Neural progenitor cell (in vitro differentiated cells): ENCODE measurements around the gene ARHGEF9. TPM values are rescaled to one million over a fixed set of nuclear protein-coding genes. Genes with fewer than 3 reads are reported as not detected.
A peak's percentile ranks its signal among the peaks of the same experiment; 100 is the strongest.

ENCODE experiments used
- DNase-seq: peaks from one replicate; pipeline ENCODE4 v3.0.0-alpha.2; 2016; ENCODE audit warnings: low spot score
- H2AFZ ChIP-seq: fragments of 200-600 bp; sonication (generic); replicated peaks from 2 replicates; pipeline ENCODE4 v1.6.1; 2016; ENCODE audit warnings: antibody characterized with exemption
- H3F3A ChIP-seq: fragments of 200-600 bp; sonication (generic); 2 replicates; pipeline ENCODE4 v1.6.1; 2016; ENCODE audit warnings: antibody characterized with exemption, low read depth
- H3K27ac ChIP-seq: fragments of 200-600 bp; sonication (generic); 2 replicates; pipeline ENCODE4 v1.5.1; 2016; ENCODE audit warnings: mild to moderate bottlenecking
- H3K27me3 ChIP-seq: fragments of 200-600 bp; sonication (generic); 2 replicates; pipeline ENCODE4 v1.6.1; 2016; ENCODE audit warnings: mild to moderate bottlenecking, moderate library complexity
- H3K36me3 ChIP-seq: fragments of 200-600 bp; sonication (generic); 2 replicates; pipeline ENCODE4 v1.5.1; 2016
- H3K4me1 ChIP-seq: fragments of 200-600 bp; sonication (generic); 2 replicates; pipeline ENCODE4 v1.6.1; 2016; ENCODE audit warnings: mixed run types
- H3K4me2 ChIP-seq: fragments of 200-600 bp; sonication (generic); 2 replicates; pipeline ENCODE4 v1.6.1; 2016
- H3K4me3 ChIP-seq: fragments of 200-600 bp; sonication (generic); 2 replicates; pipeline ENCODE4 v1.5.1; 2016
- H3K79me2 ChIP-seq: fragments of 200-600 bp; sonication (generic); 2 replicates; pipeline ENCODE4 v1.6.1; 2016; ENCODE audit warnings: low read depth
- H3K9ac ChIP-seq: fragments of 200-600 bp; sonication (generic); 2 replicates; pipeline ENCODE4 v1.6.1; 2016
- H3K9me3 ChIP-seq: fragments of 200-600 bp; sonication (generic); 2 replicates; pipeline ENCODE4 v1.5.1; 2016; ENCODE audit warnings: low read depth
- H4K20me1 ChIP-seq: fragments of 200-600 bp; sonication (generic); 2 replicates; pipeline ENCODE4 v1.6.1; 2016; ENCODE audit warnings: low read depth
- H3K27ac Mint-ChIP-seq: 3 replicates; pipeline ENCODE4 v1.8.0; 2021; ENCODE audit warnings: mixed read lengths
- H3K27me3 Mint-ChIP-seq: 2 replicates; pipeline ENCODE4 v1.8.0; 2022; ENCODE audit warnings: low read depth, mild to moderate bottlenecking, inconsistent platforms, moderate library complexity, mixed read lengths; ENCODE audit not compliant: insufficient read depth
- H3K36me3 Mint-ChIP-seq: 3 replicates; pipeline ENCODE4 v1.8.0; 2021; ENCODE audit warnings: mixed read lengths
- H3K4me1 Mint-ChIP-seq: 3 replicates; pipeline ENCODE4 v1.8.0; 2021; ENCODE audit warnings: mixed read lengths
- H3K4me3 Mint-ChIP-seq: 3 replicates; pipeline ENCODE4 v1.8.0; 2021; ENCODE audit warnings: mild to moderate bottlenecking, moderate library complexity, mixed read lengths
- H3K9me3 Mint-ChIP-seq: 3 replicates; pipeline ENCODE4 v1.8.0; 2020; ENCODE audit warnings: mixed read lengths
- CTCF ChIP-seq: fragments of 200-600 bp; sonication (generic); IDR thresholded peaks from 2 replicates; pipeline ENCODE4 v1.5.1; 2017; ENCODE audit warnings: antibody characterized with exemption, mild to moderate bottlenecking
- EZH2 ChIP-seq: fragments of 200-600 bp; sonication (generic); IDR thresholded peaks from 2 replicates; pipeline ENCODE4 v1.6.1; 2017; ENCODE audit warnings: antibody characterized with exemption, mild to moderate bottlenecking, moderate library complexity
- EZH2phosphoT487 ChIP-seq: fragments of 200-600 bp; sonication (generic); IDR thresholded peaks from 2 replicates; pipeline ENCODE4 v1.6.1; 2017; ENCODE audit warnings: antibody characterized with exemption
- total RNA-seq: library from RNA; depleted of rRNA; stranded (reverse); fragments of >200 nt; gene quantifications from 2 replicates; pipeline ENCODE4 v1.2.3, GENCODE V29; 2015; ENCODE audit warnings: low replicate concordance

ARHGEF9 gene
- total RNA-seq, 1 donor from 2014 or later, result 49.7 TPM

GRCh38 chrX:63785708-63786040 lies 660 bp upstream of the ARHGEF9 start:
- Histone ChIP-seq H3K4me2 (peak overlapping the region; percentile 84), H3K27ac (peak overlapping the region; percentile 3), H2AFZ (peak overlapping the region; percentile 9)

GRCh38 chrX:63784346-63784901 lies 590 bp downstream of the ARHGEF9 start:
- Histone ChIP-seq H4K20me1 (no peaks in the 10 kb centered on the region), H3K36me3 (peaks cover 4% of the 10 kb centered on the region), H3K9ac (no peak overlapping the region), H3K79me2 (peaks cover 54% of the 10 kb centered on the region), H3K4me3 (peak overlapping the region; percentile 51), H3K4me2 (peak overlapping the region; percentile 84), H2AFZ (no peak overlapping the region), H3K9me3 (peaks cover 8% of the 10 kb centered on the region), H3F3A (peaks cover 4% of the 10 kb centered on the region), H3K4me1 (peaks cover 7% of the 10 kb centered on the region), H3K27me3 (no peaks in the 10 kb centered on the region), H3K27ac (peak overlapping the region; percentile 53)
- H3K27ac Mint-ChIP-seq, result peak overlapping the region; percentile 64
- peak overlapping the region; percentile 84 for H3K4me3 Mint-ChIP-seq
- DNase-seq, result peak; percentile 4
- H3K27me3 Mint-ChIP-seq, result no peaks in the 10 kb centered on the region
- peaks cover 24% of the 10 kb centered on the region for H3K9me3 Mint-ChIP-seq
- peaks cover 2% of the 10 kb centered on the region for H3K36me3 Mint-ChIP-seq
- TF ChIP-seq CTCF (no peak), EZH2phosphoT487 (no peak)
- peaks cover 16% of the 10 kb centered on the region for H3K4me1 Mint-ChIP-seq

More at GRCh38 chrX:63785708-63786040, 660 bp upstream of the ARHGEF9 start:
- Mint-ChIP-seq H3K36me3 (peaks cover 2% of the 10 kb centered on the region), H3K27me3 (no peaks in the 10 kb centered on the region), H3K4me3 (peak overlapping the region; percentile 84), H3K9me3 (peaks cover 14% of the 10 kb centered on the region), H3K27ac (no peak overlapping the region), H3K4me1 (peaks cover 16% of the 10 kb centered on the region)
- H3K27me3 ChIP-seq, result no peaks in the 10 kb centered on the region
- no peaks in the 10 kb centered on the region for H3K9me3 ChIP-seq
- H3K9ac ChIP-seq, result no peak overlapping the region
- peaks cover 4% of the 10 kb centered on the region for H3F3A ChIP-seq
- no peak for DNase-seq
- peak overlapping the region; percentile 51 for H3K4me3 ChIP-seq
- peaks cover 7% of the 10 kb centered on the region for H3K4me1 ChIP-seq
- H4K20me1 ChIP-seq, result no peaks in the 10 kb centered on the region
- TF ChIP-seq EZH2phosphoT487 (no peak), CTCF (no peak), EZH2 (no peak)
- H3K36me3 ChIP-seq, result peaks cover 2% of the 10 kb centered on the region
- peaks cover 42% of the 10 kb centered on the region for H3K79me2 ChIP-seq

GRCh38 chrX:63782515-63782914 lies 2.5 kb downstream of the ARHGEF9 start:
- no peak overlapping the region for H3K27ac ChIP-seq
- Mint-ChIP-seq H3K9me3 (peaks cover 34% of the 10 kb centered on the region), H3K27ac (no peak overlapping the region), H3K27me3 (no peaks in the 10 kb centered on the region), H3K4me3 (no peak overlapping the region), H3K36me3 (peaks cover 4% of the 10 kb centered on the region), H3K4me1 (peaks cover 16% of the 10 kb centered on the region)
- H3K9me3 ChIP-seq, result peaks cover 13% of the 10 kb centered on the region
- peaks cover 4% of the 10 kb centered on the region for H3K36me3 ChIP-seq
- H3F3A ChIP-seq, result peaks cover 4% of the 10 kb centered on the region
- H3K4me1 ChIP-seq, result peaks cover 7% of the 10 kb centered on the region
- no peak for DNase-seq
- H3K27me3 ChIP-seq, result no peaks in the 10 kb centered on the region
- no peaks in the 10 kb centered on the region for H4K20me1 ChIP-seq
- no peak overlapping the region for H3K4me3 ChIP-seq
- no peak overlapping the region for H2AFZ ChIP-seq
- no peak overlapping the region for H3K9ac ChIP-seq
- peak overlapping the region; percentile 18 for H3K4me2 ChIP-seq
- TF ChIP-seq EZH2 (no peak), CTCF (no peak), EZH2phosphoT487 (no peak)
- H3K79me2 ChIP-seq, result peaks cover 72% of the 10 kb centered on the region
